ENCODE data around the gene MUC4. TPM values are rescaled to one million over a fixed set of nuclear protein-coding genes. Genes with fewer than 3 reads are reported as not detected.

Gene MUC4
- total RNA-seq, result 0.14 TPM
- 1.3 TPM for polyA plus RNA-seq
- long read RNA-seq, donor 1, result 0 reads
- long read RNA-seq, donor 2, result 0 reads
- long read RNA-seq, donor 3, result 0 reads
- long read RNA-seq, donor 4, result 0 reads
- long read RNA-seq, donor 5, result 0 reads
- long read RNA-seq, donor 6, result 0 reads
- long read RNA-seq, donor 7, result 0 reads
- long read RNA-seq, donor 8, result 0 reads
- long read RNA-seq, donor 9, result 0 reads
- long read RNA-seq, donor 10, result 0 reads

GRCh38 chr3:195811756-195812155, at the start of gene MUC4:
MUC4 (minus strand) TSS chr3:195811929; CDS start chr3:195811817, 112 bp downstream.
- Histone ChIP-seq H3K4me1 (ENCODE audit: control insufficient read depth in 2 of 2, insufficient read depth in 2 of 2, low read length in 2 of 2) (peaks cover 2 to 16% of the 10 kb centered on the region in 2 donors), H3K27ac (ENCODE audit: low read depth in 1 of 2, low read length in 1 of 2) (no peak within 1 kb of the TSS), H3K4me3 (ENCODE audit: low read length in 2 of 2) (no peak within 1 kb of the TSS), H3K9me3 (ENCODE audit: control insufficient read depth in 2 of 2, insufficient read depth in 1 of 2, low read length in 1 of 2) (no peaks in the 10 kb centered on the region), H3K36me3 (ENCODE audit: control insufficient read depth in 2 of 2, insufficient read depth in 2 of 2, low read length in 1 of 2) (no peaks in the 10 kb centered on the region), H3K27me3 (ENCODE audit: control insufficient read depth in 2 of 2, insufficient read depth in 1 of 2, low read length in 1 of 2) (peaks cover 0 to 17% of the 10 kb centered on the region in 2 donors)
- WGBS, result 86% methylated on average over 14 of the region's 14 CpGs
- no peak for DNase-seq (ENCODE audit: low read depth in 6 of 9, low spot score in 9 of 9)

- Histone ChIP-seq H3K36me3 (ENCODE audit: control insufficient read depth in 2 of 2, insufficient read depth in 2 of 2, low read length in 1 of 2) (peaks cover 7 to 16% of the 10 kb centered on the region in 2 donors), H3K4me1 (ENCODE audit: control insufficient read depth in 2 of 2, insufficient read depth in 2 of 2, low read length in 2 of 2) (peaks cover 0 to 14% of the 10 kb centered on the region in 2 donors), H3K9me3 (ENCODE audit: control insufficient read depth in 2 of 2, insufficient read depth in 1 of 2, low read length in 1 of 2) (no peaks in the 10 kb centered on the region), H3K27me3 (ENCODE audit: control insufficient read depth in 2 of 2, insufficient read depth in 1 of 2, low read length in 1 of 2) (peaks cover 0 to 6% of the 10 kb centered on the region in 2 donors), H3K4me3 (ENCODE audit: low read length in 2 of 2) (no peak overlapping the region), H3K27ac (ENCODE audit: low read depth in 1 of 2, low read length in 1 of 2) (no peak overlapping the region)
- 72% methylated on average over 6 of the region's 6 CpGs for WGBS
- DNase-seq (ENCODE audit: low read depth in 6 of 9, low spot score in 9 of 9), result no peak
These were observed 48.7 kb upstream of the MUC4 start for GRCh38 chr3:195860456-195860855.

GRCh38 chr3:195859846-195860411, 48.2 kb upstream of the MUC4 start:
- Histone ChIP-seq H3K27me3 (ENCODE audit: control insufficient read depth in 2 of 2, insufficient read depth in 1 of 2, low read length in 1 of 2) (peaks cover 0 to 6% of the 10 kb centered on the region in 2 donors), H3K4me3 (ENCODE audit: low read length in 2 of 2) (no peak overlapping the region), H3K4me1 (ENCODE audit: control insufficient read depth in 2 of 2, insufficient read depth in 2 of 2, low read length in 2 of 2) (peaks cover 0 to 14% of the 10 kb centered on the region in 2 donors), H3K36me3 (ENCODE audit: control insufficient read depth in 2 of 2, insufficient read depth in 2 of 2, low read length in 1 of 2) (peaks cover 7 to 14% of the 10 kb centered on the region in 2 donors), H3K27ac (ENCODE audit: low read depth in 1 of 2, low read length in 1 of 2) (no peak overlapping the region), H3K9me3 (ENCODE audit: control insufficient read depth in 2 of 2, insufficient read depth in 1 of 2, low read length in 1 of 2) (no peaks in the 10 kb centered on the region)
- no peak for DNase-seq (ENCODE audit: low read depth in 6 of 9, low spot score in 9 of 9)
- WGBS, result 95% methylated on average over 23 of the region's 23 CpGs

DNA sequence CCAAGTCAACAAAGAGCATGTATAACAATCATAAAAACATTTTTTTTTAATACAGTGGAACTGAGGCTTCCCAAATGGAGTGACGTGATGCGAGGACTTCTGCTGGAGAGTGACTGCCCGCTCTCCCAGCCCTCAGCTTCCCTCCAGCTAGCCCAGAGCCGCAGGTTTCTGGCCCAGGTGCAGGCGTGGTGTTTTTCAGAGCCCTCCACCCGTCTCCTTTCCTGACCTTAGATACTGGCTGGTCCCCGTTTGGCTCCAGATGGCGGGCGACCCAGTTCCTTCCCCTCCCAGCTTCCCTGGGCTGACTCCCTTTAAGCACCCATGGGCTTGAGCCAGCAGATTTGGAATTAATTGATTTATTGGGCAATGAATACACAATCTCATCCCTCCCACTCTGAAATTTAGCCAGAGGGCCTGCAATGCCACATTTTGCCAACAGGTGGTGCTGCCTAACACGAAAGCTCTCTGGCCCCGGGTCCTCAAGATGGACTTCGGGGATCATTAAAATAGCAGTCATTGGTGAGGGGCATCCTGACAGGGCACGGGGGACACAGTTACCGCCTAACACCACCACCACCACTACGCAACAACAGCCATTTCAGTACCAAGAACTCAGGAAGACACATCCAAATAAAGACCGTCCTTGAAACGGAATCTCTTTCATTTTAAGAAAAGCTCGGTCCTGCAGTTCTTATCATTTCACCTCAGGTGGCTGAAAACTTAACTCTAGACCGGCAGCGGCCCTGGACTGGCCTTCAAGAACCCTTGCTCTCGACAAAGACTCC, 47.5 kb upstream of the MUC4 start:
- Histone ChIP-seq H3K4me3 (ENCODE audit: low read length in 2 of 2) (no peak overlapping the region), H3K27me3 (ENCODE audit: control insufficient read depth in 2 of 2, insufficient read depth in 1 of 2, low read length in 1 of 2) (peaks cover 0 to 6% of the 10 kb centered on the region in 2 donors), H3K27ac (ENCODE audit: low read depth in 1 of 2, low read length in 1 of 2) (no peak overlapping the region), H3K36me3 (ENCODE audit: control insufficient read depth in 2 of 2, insufficient read depth in 2 of 2, low read length in 1 of 2) (peaks cover 7 to 14% of the 10 kb centered on the region in 2 donors), H3K9me3 (ENCODE audit: control insufficient read depth in 2 of 2, insufficient read depth in 1 of 2, low read length in 1 of 2) (no peaks in the 10 kb centered on the region), H3K4me1 (ENCODE audit: control insufficient read depth in 2 of 2, insufficient read depth in 2 of 2, low read length in 2 of 2) (peaks cover 0 to 19% of the 10 kb centered on the region in 2 donors)
- peak in 5 of 9 donors; percentile 41 to 77 (median 51) for DNase-seq (ENCODE audit: low read depth in 6 of 9, low spot score in 9 of 9)
- 17% methylated on average over 21 of the region's 21 CpGs for WGBS

DNA sequence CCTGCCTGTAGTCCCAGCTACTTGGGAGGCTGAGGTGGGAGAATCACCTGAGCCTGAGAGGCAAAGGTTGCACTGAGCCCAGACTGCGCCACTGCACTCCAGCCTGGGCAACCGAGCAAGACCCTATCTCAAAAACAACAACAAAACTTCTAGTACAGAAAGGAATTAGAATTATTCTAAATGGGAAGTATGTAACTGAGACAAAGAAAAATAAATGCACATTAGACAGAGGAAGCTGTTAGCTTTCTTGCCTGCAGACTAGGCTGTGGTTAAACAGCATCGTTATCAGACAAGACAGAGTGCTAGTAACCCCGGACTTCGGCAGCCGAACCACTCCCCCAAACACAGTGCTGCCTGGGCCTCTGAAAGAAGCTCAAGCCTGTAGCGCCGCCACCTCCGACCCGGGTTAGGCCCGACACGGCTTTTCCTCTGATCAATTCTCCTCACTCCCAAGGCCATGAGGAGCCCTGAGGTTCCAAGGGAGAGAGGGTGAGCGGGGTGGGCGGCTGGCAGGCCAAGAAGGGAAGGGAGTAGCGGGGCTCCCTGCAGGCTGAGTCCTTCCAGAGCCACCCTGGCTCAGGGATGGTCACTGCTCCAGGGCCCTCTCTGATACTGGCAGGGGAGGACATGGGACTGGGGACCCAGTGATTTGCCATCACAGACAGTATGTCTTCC, 44.8 kb upstream of the MUC4 start:
- Histone ChIP-seq H3K36me3 (ENCODE audit: control insufficient read depth in 2 of 2, insufficient read depth in 2 of 2, low read length in 1 of 2) (no peaks in the 10 kb centered on the region), H3K4me3 (ENCODE audit: low read length in 2 of 2) (no peak overlapping the region), H3K27ac (ENCODE audit: low read depth in 1 of 2, low read length in 1 of 2) (peak overlapping the region in 1 of 2 donors; percentile 26), H3K9me3 (ENCODE audit: control insufficient read depth in 2 of 2, insufficient read depth in 1 of 2, low read length in 1 of 2) (no peaks in the 10 kb centered on the region), H3K4me1 (ENCODE audit: control insufficient read depth in 2 of 2, insufficient read depth in 2 of 2, low read length in 2 of 2) (peaks cover 0 to 26% of the 10 kb centered on the region in 2 donors), H3K27me3 (ENCODE audit: control insufficient read depth in 2 of 2, insufficient read depth in 1 of 2, low read length in 1 of 2) (peaks cover 0 to 6% of the 10 kb centered on the region in 2 donors)
- DNase-seq (ENCODE audit: low read depth in 6 of 9, low spot score in 9 of 9), result peak in 2 of 9 donors; percentile 27 to 54
- 27% methylated on average over 15 of the region's 15 CpGs for WGBS

GRCh38 chr3:195855471-195856409, 44.0 kb upstream of the MUC4 start:
- no peak overlapping the region for H3K4me3 ChIP-seq (ENCODE audit: low read length in 2 of 2)
- H3K9me3 ChIP-seq (ENCODE audit: control insufficient read depth in 2 of 2, insufficient read depth in 1 of 2, low read length in 1 of 2), result no peaks in the 10 kb centered on the region
- 86% methylated on average over 13 of the region's 13 CpGs for WGBS
- H3K4me1 ChIP-seq (ENCODE audit: control insufficient read depth in 2 of 2, insufficient read depth in 2 of 2, low read length in 2 of 2), result peaks cover 0 to 32% of the 10 kb centered on the region in 2 donors
- H3K36me3 ChIP-seq (ENCODE audit: control insufficient read depth in 2 of 2, insufficient read depth in 2 of 2, low read length in 1 of 2), result no peaks in the 10 kb centered on the region
- H3K27ac ChIP-seq (ENCODE audit: low read depth in 1 of 2, low read length in 1 of 2), result no peak overlapping the region
- H3K27me3 ChIP-seq (ENCODE audit: control insufficient read depth in 2 of 2, insufficient read depth in 1 of 2, low read length in 1 of 2), result peaks cover 0 to 6% of the 10 kb centered on the region in 2 donors
- no peak for DNase-seq (ENCODE audit: low read depth in 6 of 9, low spot score in 9 of 9)

GRCh38 chr3:195854628-195855294, 43.0 kb upstream of the MUC4 start:
- Histone ChIP-seq H3K27me3 (ENCODE audit: control insufficient read depth in 2 of 2, insufficient read depth in 1 of 2, low read length in 1 of 2) (peaks cover 0 to 2% of the 10 kb centered on the region in 2 donors), H3K27ac (ENCODE audit: low read depth in 1 of 2, low read length in 1 of 2) (peak overlapping the region in 1 of 2 donors; percentile 72), H3K36me3 (ENCODE audit: control insufficient read depth in 2 of 2, insufficient read depth in 2 of 2, low read length in 1 of 2) (no peaks in the 10 kb centered on the region), H3K4me3 (ENCODE audit: low read length in 2 of 2) (no peak overlapping the region), H3K4me1 (ENCODE audit: control insufficient read depth in 2 of 2, insufficient read depth in 2 of 2, low read length in 2 of 2) (peaks cover 0 to 35% of the 10 kb centered on the region in 2 donors), H3K9me3 (ENCODE audit: control insufficient read depth in 2 of 2, insufficient read depth in 1 of 2, low read length in 1 of 2) (no peaks in the 10 kb centered on the region)
- 82% methylated on average over 9 of the region's 9 CpGs for WGBS
- no peak for DNase-seq (ENCODE audit: low read depth in 6 of 9, low spot score in 9 of 9)

GRCh38 chr3:195853996-195854395, 42.3 kb upstream of the MUC4 start:
- Histone ChIP-seq H3K27ac (ENCODE audit: low read depth in 1 of 2, low read length in 1 of 2) (no peak overlapping the region), H3K9me3 (ENCODE audit: control insufficient read depth in 2 of 2, insufficient read depth in 1 of 2, low read length in 1 of 2) (no peaks in the 10 kb centered on the region), H3K4me3 (ENCODE audit: low read length in 2 of 2) (no peak overlapping the region), H3K27me3 (ENCODE audit: control insufficient read depth in 2 of 2, insufficient read depth in 1 of 2, low read length in 1 of 2) (no peaks in the 10 kb centered on the region), H3K4me1 (ENCODE audit: control insufficient read depth in 2 of 2, insufficient read depth in 2 of 2, low read length in 2 of 2) (peaks cover 0 to 30% of the 10 kb centered on the region in 2 donors), H3K36me3 (ENCODE audit: control insufficient read depth in 2 of 2, insufficient read depth in 2 of 2, low read length in 1 of 2) (no peaks in the 10 kb centered on the region)
- 60% methylated on average over 14 of the region's 14 CpGs for WGBS
- DNase-seq (ENCODE audit: low read depth in 6 of 9, low spot score in 9 of 9), result peak in 2 of 9 donors; percentile 26 to 54

All from thymus (tissue), 14 donors.